Subcutaneous adipose tissue (tissue), 4 donors: ENCODE measurements around the gene LYPD6. TPM values are rescaled to one million over a fixed set of nuclear protein-coding genes. Genes with fewer than 3 reads are reported as not detected.

Experiments used
- total RNA-seq, 4 donors: library from RNA; depleted of rRNA; stranded (reverse); fragments of >200 nt; gene quantifications; one replicate each; pipeline ENCODE4 v1.1.0, GENCODE V29; 2016
- TF ChIP-seq, protein P1 (sequence below): fragments of 450-650 bp; IDR thresholded peaks from one replicate; pipeline ENCODE4 v1.5.1; 2016; ENCODE audit warnings: low read depth, mild to moderate bottlenecking, control low read depth, antibody characterized with exemption, moderate library complexity

The LYPD6 gene
- total RNA-seq, 4 donors from 2014 or later = under 0.01 to 0.65 TPM; not detected in 2

- TF ChIP-seq, protein P1, sequence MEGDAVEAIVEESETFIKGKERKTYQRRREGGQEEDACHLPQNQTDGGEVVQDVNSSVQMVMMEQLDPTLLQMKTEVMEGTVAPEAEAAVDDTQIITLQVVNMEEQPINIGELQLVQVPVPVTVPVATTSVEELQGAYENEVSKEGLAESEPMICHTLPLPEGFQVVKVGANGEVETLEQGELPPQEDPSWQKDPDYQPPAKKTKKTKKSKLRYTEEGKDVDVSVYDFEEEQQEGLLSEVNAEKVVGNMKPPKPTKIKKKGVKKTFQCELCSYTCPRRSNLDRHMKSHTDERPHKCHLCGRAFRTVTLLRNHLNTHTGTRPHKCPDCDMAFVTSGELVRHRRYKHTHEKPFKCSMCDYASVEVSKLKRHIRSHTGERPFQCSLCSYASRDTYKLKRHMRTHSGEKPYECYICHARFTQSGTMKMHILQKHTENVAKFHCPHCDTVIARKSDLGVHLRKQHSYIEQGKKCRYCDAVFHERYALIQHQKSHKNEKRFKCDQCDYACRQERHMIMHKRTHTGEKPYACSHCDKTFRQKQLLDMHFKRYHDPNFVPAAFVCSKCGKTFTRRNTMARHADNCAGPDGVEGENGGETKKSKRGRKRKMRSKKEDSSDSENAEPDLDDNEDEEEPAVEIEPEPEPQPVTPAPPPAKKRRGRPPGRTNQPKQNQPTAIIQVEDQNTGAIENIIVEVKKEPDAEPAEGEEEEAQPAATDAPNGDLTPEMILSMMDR = no peak
Observed at GRCh38 chr2:149331023-149331400, 625 bp downstream of the LYPD6 start.

DNA sequence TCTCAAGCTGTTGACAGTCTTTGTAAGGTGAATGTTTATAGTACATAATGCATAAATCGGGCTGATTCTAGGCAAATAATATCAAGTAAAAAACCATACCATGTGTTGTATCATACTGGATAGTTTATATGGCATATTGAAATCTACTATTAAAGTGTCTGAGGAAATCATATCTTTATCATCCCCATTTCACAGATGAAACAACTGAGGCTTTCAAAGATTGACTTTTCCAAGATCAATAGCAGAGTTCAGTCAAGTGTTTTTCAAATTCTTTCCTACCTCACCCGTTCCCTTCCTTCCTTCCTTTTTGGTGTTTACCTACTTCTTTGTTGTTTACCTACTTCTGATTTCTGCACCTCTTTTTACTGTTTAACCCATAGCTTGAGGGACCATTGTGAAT is 2.0 kb downstream of the LYPD6 start:
- TF ChIP-seq, protein P1 = no peak

GRCh38 chr2:149333636-149334035 is 3.2 kb downstream of the LYPD6 start:
- TF ChIP-seq, protein P1 = no peak

DNA sequence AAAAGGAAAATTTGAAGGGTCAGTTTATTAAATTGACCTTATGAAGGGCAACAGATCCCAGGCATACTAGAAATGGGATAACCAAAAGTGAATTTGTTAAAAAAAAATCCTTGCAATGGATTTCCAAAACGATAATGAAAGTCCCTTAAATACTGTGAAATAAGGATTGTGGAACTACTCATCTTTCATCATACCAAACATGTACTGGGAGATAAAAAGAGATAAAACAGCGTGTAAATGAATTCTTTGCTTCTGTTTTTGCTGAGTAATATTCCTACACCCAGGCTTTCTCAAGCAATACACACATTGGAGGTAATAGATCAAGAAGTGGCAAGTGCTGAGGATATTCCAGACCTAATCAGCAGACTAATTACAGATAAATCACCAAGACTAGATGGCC is 3.8 kb downstream of the LYPD6 start:
- TF ChIP-seq, protein P1 = no peak

DNA sequence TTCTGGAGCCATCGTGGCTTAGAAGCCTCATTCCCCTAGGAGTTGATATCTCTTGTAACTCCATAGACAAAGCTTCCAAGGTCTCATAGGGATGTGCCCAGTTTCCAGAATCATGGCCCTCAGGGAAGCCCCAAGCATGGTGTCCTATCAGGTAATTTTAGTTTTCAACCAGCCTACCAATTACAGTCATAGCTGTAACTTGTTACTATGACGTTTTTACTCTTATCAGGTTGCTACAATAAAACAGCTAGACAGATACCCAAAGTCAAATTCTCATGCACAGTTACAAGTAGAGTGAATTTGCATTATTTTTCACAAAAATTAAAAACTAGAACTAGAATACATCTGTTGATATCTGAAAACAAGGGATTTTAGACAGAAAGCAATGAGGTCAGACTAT is 8.9 kb downstream of the LYPD6 start:
- TF ChIP-seq, protein P1 = no peak

GRCh38 chr2:149342509-149342908 is 12.1 kb downstream of the LYPD6 start:
- TF ChIP-seq, protein P1 = no peak

- TF ChIP-seq, protein P1 = no peak
Observed at GRCh38 chr2:149344105-149344504, 13.7 kb downstream of the LYPD6 start.

- TF ChIP-seq, protein P1 = no peak
Observed at GRCh38 chr2:149346272-149346671, 15.9 kb downstream of the LYPD6 start.
